OCI-M1 (cell line): Measurements from ENCODE around the gene BAX.

Source experiments
- DNase-seq: peaks from one replicate; lab custom pipeline; 2025; lab: John Stamatoyannopoulos, UW

Gene BAX

GRCh38 chr19:48985711-48986110, 31.0 kb downstream of the BAX start:
- no peak for DNase-seq

- DNase-seq, result no peak
These were observed 31.5 kb downstream of the BAX start for GRCh38 chr19:48986211-48986610.

GRCh38 chr19:48987323-48987722, 32.6 kb downstream of the BAX start:
- DNase-seq, result no peak

DNA sequence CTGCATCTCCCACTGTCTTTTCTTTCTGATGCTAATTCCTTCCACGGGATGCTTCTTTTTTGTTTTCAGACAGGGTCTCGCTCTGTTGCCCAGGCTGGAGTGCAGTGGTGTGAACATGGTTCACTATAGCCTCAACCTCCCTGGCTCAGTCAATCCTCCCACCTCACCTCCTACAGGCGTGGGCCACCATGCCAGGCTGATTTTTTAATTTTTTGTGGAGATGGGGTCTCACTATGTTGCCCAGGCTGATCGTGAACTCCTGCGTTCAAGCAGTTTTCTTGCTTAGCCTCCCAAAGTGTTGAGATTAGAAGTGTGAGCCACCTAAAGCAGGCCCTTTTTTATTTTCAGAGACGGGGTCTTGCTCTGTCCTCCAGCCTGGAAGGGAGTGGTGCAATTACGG, 33.6 kb downstream of the BAX start:
- DNase-seq, result no peak

DNA sequence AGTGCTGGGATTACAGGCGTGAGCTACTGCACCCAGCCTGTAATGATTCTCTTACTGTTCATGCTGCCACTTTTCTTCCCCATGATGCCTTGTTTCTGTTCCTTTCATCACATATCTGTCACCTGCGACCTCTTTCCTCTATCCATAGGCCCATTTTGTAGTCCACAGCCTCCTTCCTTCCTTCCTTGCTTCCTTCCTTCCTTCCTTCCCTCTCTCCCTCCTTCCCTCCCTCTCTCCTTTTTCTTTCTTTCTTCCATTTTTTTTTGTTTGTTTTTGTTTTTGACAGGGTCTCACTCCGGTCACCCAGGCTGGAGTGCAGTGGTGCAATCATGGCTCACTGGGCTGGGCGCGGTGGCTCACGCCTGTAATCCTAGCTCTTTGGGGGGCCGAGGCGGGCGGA, 34.2 kb downstream of the BAX start:
- no peak for DNase-seq

DNA sequence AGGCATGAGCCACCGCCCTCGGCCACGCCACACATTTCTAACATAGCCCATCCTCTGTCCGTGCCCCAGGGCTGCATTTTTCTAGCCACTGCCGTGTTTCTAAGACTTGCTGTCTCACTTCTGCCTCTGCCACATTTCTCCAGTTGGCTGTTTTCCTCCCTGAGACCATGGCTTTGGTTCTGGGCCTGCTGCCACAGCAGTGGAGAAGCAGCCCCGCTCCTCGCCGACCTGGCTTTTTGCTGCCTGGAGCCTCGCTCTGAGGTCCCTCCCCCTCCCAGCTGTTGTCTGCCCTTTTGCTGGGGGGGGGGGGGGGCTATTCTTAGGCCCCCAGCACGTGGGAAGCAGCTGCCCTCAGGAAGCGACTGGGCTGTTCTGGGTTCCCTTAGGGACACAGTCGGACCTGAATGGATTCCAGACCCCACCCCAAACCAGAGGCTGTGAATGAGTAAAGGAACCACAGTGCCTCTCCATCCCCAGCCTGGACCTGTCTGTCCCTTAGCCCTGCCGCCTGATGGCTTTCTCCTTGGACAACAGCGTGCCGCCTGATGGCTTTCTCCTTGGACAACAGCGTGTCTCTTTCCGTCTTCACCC, 35.1 kb downstream of the BAX start:
- no peak for DNase-seq

GRCh38 chr19:48990400-48990799, 35.7 kb downstream of the BAX start:
- DNase-seq, result no peak

DNA sequence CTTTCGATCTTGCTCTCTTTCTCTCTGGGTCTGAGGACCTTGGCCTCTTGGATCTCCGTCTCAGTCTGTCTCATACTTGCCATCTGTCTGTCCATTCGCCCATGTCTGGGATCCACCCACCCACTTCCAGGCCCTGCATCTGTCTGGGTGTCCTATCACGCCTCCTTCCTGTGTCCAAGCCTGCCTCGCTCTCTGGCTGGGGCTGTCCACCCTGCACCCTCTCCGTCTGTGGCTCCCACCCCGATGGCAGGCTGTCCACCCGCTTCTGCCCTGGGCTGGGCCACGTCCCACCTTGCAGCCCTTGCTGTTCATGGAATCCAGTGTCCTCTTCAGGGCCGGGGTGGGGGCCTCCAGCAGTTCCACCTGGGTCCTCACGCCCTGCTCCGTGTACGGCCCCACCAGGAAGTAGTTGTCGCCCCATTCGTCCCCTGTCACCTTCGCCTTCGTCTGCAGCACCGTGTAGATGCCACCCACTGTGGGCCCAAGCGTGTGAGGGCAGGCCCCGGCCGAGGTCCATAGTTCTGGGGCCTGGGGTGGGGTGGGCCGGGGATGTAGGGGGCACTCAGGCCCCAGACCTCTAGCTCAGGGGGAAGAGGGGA, 36.4 kb downstream of the BAX start:
- DNase-seq, result no peak

- peak; percentile 58 for DNase-seq
These were observed 37.4 kb downstream of the BAX start for GRCh38 chr19:48991873-48992580.

- peak; percentile 70 for DNase-seq
These were observed 38.0 kb downstream of the BAX start for GRCh38 chr19:48992581-48993174.

DNA sequence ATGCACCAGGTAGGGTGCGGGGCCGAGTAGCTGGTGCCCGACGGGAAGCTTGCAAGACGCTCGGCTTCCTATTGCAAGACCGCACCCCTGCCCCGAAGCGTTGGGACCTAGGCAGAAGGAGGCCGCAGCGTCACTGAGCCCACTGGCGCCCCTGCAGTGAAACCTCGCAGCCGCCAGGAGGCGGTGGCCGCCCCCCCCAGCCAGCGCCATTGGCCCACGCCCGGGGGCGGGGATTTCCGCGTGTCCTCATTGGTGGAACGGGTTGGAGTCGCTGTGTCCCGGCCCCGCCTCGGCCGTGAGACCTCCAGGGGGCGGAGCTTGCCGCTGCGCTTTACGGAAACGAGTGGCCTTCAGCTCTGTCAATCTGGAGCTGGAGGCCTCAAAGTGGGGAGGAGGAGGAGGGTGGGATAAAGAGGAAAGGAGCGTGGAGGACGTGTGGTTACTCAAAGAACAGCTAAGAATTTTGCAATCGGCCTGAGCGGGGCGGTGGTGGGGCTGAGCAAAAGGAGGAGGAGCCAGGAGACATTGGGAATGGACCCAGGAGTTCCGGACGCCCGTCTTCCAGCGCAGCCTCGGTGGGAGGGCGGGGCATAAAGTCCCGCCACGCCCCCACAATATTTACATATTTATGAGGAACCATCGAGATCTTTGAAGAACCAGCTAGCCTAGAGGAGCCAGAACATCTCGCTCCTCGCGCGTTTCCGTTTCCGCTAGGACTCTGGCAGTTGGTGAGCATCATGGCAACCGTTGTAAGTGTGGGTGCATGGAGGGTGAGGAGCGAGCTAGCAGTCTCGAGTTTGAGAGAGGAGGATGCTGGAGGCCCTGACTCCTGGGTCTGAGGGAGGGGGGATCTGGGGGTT, 38.7 kb downstream of the BAX start, which contains the start of the genes GYS1 and RUVBL2:
GYS1 (minus strand) TSS at position 135 of the 860 bp plus-strand sequence. CDS start 197 bp downstream, outside the sequence.
RUVBL2 (plus strand) TSS at position 713 of the 860 bp plus-strand sequence; CDS start at position 738, 25 bp downstream.
- peak; percentile 100 for DNase-seq

DNA sequence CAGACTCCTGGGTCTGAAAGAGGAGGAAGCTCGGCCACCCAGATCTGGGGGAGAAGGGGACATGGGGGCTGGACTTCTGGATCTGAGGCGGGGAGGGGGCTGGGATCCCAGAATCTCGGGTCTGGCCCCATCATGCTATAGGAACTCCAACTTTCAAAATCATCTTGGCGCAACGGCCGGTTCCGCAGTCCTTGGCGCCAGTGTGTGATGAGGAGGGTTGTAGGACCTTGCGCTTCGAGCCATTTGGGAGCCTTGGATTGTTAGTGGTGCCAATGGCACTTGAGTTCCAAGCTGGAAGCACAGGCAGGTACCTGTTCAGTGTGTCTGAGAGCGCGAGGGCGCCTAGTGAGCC, 39.3 kb downstream of the BAX start:
- DNase-seq, result no peak

DNA sequence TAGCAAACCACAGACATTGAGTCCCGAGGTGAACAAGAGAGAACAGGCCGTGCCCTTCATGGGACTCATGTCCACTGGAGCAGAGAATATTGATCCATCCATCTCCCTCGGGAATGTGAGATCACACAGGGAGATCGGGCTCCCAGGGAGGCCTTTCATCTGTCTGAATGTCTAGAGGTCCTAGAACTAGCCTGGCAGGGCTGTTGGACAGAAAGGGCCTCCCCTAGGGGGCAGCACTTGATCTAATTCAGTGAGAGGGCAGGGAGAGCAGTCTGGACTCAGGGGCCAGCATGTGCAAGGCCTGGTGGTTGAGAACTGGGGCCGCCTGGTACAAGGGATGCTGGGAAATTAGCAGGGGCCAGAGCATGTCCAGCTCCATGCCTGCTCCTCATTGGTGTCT, 43.3 kb downstream of the BAX start:
- peak; percentile 83 for DNase-seq

DNA sequence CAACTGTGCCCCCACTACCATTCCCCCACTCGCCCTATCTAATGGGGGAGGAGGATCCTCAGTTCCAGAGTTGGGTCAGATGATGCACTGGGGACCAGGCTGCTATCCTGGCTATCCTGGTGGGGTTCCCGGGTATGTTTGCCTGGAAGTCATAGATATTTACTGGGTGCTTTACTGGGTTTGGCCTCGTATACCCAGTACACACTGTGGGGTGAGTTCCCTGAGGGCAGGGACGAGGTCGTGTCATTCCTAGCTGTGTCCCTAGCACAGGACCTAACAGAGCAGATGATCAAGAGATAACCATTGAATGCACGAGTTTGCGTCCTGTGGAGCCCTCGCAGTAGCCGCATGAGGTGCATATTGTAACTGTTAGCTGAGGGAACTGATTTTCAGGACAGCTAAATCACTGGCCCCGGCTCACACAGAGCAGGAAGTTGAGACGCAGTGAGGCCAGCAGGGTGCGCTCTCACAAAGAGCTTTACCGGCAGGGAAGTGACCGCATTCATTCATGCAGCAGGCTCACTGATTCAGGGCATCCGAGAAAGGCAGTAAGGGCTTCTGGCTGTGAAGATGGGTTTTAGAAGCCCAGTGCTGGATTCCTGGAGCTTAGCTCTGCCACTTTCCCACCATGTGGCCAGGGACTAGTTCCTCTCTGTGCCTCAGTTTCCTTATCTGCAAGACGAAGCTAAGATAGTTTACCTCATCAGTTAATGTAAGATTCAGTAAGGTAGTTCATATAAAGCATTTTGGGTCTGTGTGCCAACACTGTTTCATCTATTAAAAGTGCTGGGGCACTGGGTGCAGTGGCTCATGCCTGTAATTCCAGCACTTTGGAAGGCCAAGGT, 45.0 kb downstream of the BAX start:
- peak; percentile 69 for DNase-seq

- no peak for DNase-seq
These were observed 49.5 kb downstream of the BAX start for GRCh38 chr19:49004133-49004532.

DNA sequence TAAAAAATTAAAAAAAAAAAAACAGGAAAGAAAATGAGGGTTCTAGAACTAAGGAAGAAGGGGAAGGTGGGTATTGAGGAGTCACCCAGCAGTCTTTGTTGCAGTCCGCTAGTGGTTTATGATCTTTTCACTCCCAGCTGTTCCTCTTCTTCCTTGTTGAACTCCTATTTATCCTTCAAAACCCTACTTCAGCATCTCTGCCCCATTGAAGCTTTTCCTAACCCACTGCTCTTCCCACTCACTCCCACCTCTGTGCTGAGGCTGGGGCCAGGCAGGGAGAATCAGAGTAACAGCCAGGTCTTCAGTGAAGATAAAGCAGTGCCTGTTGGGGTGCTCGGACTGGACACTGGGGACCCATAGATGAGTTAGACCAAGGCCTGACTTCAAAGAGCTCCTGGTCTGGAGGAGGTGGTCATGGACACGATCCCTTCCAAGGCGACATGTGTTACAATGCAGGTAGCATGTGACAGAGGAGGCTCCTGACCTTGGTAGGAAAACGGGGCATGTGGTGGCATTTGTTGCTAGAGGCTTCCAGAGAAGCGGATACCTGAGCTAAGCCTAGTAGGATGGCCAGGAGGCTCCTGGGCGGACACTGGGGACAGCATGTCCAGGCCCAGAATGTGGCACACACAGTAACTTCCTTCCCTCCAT, 50.4 kb downstream of the BAX start:
- DNase-seq, result no peak

GRCh38 chr19:49006905-49007304, 52.2 kb downstream of the BAX start:
- no peak for DNase-seq

GRCh38 chr19:49009828-49010227, 55.2 kb downstream of the BAX start:
- no peak for DNase-seq

DNA sequence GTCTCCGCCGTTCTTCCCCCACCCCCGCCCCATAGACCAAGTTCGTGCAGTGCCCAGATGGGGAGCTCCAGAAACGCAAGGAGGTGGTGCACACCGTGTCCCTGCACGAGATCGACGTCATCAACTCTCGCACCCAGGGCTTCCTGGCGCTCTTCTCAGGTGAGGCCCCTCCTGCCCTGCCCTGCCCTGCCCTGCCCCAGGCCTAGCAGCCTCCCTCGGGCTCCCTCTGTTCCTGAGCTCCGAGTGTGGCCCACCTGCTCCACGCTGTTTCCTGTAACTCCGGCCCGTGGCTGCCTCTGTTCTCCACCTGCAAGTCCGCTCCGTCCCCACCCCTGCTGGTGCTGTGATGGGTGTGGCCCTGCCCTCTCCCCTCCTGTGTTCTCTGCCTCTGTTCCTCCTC, 55.8 kb downstream of the BAX start:
- no peak for DNase-seq

- DNase-seq, result no peak
These were observed 56.5 kb downstream of the BAX start for GRCh38 chr19:49011194-49011593.
